AG10803 (cell line): Measurements from ENCODE around the gene SMPD3.

Source experiments
- DNase-seq: peaks from one replicate; pipeline ENCODE4 v3.0.0; 2010; ENCODE audit warnings: low read depth
- H3K4me3 ChIP-seq: 2 replicates; pipeline ENCODE4 v1.5.1; 2011; ENCODE audit warnings: mild to moderate bottlenecking, low read length, control low read depth
- CTCF ChIP-seq: conservative IDR thresholded peaks from 2 replicates; pipeline ENCODE4 v1.5.1; 2011; ENCODE audit warnings: mild to moderate bottlenecking, low read length, control low read depth, inconsistent platforms

Gene SMPD3

DNA sequence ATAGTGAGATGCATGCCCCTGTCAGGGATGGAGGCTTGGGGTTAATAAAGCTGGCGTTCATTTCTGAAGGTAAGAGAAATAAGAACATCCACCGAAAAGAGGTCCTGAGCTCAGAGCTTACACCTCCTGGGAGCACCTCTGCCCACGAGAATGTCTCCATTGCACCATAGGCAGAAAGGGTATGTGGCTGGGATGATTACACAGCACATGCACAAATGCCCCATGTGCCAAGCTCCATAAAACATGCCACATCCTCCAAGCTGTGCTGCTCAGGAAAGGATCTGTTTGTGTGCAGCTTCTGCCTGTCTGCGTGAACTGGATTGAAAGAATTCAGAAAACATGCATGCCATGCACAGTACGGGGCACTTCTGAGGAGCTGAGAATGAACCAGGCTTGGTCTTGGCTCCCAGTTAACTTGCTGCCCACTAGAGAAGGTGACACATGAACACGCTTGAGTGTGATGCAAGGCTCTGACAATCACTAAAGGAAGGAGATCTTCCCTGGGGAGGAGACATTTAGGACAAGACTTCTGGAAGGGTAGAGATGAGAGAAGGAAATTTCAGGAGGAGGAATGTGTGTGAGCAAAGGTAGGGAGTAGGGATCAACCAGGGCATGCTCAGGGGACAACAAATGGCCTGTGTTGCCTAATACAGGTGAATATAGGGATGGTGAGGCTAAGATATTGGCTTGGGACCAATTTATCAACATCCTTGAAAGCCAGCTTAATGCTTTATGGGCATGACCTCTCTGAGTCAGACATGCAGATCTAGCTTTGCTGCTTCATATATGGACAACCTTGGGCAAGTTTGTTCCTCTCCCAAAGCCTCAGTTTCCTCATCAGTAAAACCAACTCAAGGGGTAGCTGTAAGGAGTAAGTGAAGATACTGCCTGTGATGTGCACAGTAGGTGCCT is 32.0 kb upstream of the SMPD3 start:
- no peak overlapping the region for H3K4me3 ChIP-seq
- no peak for DNase-seq
- no peak for TF ChIP-seq CTCF

DNA sequence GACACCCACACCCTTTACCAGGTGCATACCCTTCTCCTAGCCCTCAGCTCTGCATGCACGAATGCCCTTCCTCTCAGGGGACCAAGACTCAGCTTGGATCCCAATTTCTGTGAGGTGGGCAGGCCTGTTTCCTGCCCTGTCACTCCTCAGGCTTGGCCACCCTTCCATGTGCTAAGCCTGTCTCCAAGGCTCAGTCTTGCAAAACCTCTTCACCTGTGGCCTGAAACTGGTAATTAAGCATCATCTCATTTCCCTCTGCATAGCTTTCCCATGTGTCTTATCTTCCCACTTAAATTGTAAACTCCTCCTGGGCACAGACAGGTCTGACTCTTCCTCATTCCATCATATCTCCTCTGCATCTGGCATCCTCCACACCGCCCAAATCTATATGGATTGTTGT is 31.0 kb upstream of the SMPD3 start:
- H3K4me3 ChIP-seq: no peak overlapping the region
- no peak for DNase-seq
- no peak for TF ChIP-seq CTCF

DNA sequence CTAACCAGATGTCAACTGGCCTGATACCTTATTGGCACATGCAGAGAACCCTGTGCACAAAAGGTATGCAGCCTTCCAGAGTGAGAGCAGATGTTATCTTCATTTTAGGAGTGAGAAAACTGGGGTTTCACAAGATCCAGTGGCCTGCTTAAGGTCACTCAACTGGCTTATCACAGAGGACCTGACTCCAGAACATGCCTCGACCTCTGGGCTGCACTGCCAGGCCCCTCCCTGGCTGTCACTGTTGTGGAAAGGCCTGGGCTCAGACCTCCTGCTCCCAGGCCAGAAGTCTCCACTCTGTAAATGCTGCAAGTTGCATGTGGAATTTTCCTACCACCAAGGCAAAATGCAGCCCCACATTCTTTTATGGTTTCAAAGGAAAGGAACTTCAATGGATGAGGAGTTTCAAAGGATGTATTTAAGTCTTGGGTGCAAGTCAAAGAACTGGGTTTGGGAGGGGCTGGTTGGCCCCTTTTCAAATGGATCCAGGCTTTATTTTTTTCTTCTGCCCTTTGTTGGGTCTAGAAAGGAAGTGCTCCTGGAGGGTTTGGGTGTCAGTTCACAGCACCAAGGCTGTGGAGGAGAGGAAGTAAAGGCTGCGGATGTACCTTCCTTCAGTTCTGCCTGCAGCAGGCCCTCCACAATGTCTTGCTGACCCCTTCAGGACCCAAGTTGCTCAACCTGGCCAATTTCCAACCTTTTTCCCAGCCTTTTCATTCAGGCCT is 30.4 kb upstream of the SMPD3 start:
- DNase-seq: no peak
- H3K4me3 ChIP-seq: no peak overlapping the region
- TF ChIP-seq CTCF: no peak

DNA sequence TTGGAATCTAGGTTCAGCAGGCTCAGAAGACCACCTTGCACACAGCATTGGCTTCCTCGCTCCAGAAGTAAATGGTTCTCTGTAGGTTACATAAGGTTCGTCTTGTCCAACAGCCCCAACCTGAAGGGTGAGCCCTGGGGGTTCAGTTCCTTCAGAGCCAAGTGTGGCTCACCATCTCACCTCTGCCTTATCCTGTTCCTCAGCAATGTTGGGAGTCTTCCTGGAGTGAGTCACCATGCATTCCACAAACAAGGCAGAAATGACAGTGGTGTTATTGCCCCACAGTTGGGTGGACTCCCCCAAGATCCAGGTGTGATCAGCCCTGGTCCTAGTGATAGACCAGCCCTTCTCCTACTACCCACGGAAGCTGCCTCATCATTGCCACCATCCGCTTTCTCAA is 26.8 kb upstream of the SMPD3 start:
- no peak for TF ChIP-seq CTCF
- no peak overlapping the region for H3K4me3 ChIP-seq
- no peak for DNase-seq

GRCh38 chr16:68473358-68474070 is 25.2 kb upstream of the SMPD3 start:
- DNase-seq: no peak
- no peak overlapping the region for H3K4me3 ChIP-seq
- TF ChIP-seq CTCF: no peak

DNA sequence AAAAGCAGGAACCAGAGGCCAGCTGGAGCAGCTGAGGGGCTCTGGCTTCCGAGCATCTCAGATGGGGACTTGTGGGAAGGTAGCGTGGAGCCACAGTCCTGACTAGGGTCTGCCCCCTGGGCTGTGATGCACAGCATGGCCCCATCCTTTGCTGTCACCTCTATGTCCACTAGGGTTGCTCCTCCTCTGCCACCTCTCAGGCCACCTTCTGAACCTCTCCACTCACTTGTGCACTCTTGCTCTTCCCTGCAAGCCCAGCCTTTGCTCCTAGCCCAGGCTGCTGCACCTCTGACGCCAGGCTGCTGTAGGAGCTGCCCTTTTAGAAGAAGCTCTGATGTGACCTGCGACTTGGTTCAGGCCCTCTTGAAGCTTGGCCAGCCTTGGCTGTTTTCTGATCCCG is 24.3 kb upstream of the SMPD3 start:
- no peak for DNase-seq
- no peak overlapping the region for H3K4me3 ChIP-seq
- no peak for TF ChIP-seq CTCF
